HG02798 (cell line): Measurements from ENCODE around the gene PPME1.
A peak's percentile ranks its signal among the peaks of the same experiment; 100 is the strongest.

Experiments used
- ATAC-seq: cut with Tn5 transposase; IDR thresholded peaks from one replicate; pipeline ENCODE4 v1.9.1; 2021; ENCODE audit warnings: mild to moderate bottlenecking; ENCODE audit not compliant: unreplicated experiment, poor library complexity

Gene PPME1

DNA sequence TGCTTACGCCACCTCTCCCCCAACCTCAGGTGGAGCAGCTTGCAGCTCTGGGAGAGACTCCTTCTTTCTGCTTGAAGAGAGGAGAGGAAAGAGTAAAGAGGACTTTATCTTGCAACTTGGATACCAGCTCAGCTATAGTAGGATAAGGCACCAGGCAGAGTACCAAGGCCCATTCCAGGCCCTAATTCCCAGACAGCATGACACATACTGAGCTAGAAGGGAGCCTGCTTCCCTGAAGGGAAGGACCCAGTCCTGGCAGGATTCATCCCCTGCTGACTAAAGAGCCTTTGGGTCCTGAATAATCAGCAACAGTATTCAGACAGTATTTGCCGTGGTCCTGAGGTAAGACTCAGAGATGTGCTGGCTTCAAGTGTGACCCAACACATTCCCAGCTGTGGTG, 41.4 kb downstream of the PPME1 start:
- no peak for ATAC-seq

GRCh38 chr11:74220376-74220775, 49.3 kb downstream of the PPME1 start:
- no peak for ATAC-seq

DNA sequence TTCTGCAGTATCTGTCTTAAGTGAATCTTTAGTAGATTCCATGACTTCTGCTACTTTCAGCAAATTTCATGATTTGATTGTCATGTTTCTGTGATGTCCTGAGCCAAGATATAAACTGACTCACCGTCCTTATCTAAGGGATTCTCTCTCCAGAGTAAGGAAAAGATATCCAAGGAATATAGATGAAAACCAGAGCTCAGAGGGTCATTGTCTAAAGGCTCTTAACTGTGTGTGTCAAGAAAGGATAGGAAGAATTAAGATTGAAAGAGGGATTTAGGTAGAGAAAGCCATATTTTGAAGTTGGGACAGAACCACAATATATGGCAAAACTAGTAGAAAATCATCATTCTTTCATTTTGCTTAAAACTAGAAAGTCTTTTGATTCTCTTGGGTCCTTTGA, 50.7 kb downstream of the PPME1 start:
- no peak for ATAC-seq

DNA sequence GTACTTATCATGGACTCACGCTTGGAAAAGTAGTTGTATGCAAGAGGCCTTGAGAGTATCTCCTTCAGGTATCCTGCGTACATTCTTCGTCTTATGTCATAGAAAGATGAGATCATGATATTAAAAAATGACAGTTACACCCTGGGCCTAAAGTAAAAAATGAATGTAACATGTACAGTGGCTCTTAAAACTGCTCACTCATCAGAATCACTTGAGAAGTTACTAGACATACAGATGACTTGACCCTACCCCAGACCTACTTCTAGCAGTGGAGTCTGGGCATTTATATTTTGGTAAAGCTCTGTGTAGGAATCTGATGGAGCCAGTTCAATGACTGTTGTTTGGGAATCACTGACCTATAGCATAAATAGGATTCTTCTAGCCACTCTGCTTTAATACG, 54.5 kb downstream of the PPME1 start:
- ATAC-seq: no peak

GRCh38 chr11:74226907-74227306, 55.8 kb downstream of the PPME1 start:
- no peak for ATAC-seq

DNA sequence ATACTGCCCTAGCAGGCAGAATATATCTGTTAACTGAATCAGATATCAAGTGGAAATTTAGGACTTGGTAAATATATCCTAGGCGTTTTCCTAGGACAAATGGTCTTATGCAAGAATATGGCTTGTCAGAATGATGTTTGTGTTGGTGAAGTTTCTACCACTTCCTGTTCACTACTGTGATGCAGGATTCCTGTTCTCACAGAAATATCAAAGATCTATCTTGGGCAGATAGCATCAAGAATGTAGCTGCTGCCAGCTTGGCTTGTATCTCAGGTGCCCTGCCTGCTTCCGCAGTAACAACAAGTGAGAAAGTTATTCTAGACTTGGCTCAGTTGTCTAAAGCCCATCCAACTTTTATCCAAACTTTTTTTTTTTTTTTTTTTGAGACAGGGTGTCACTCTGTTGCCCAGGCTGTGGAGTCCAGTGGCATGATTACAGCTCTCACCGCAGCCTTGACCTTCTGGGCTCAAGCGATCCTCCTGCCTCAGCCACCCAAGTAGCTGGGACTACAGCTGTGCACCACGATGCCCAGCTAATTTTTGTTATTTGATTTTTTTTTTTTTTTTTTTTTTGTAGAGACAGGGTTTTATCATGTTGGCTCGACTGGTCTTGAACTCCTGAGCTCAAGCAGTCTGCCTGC, 61.3 kb downstream of the PPME1 start:
- no peak for ATAC-seq

DNA sequence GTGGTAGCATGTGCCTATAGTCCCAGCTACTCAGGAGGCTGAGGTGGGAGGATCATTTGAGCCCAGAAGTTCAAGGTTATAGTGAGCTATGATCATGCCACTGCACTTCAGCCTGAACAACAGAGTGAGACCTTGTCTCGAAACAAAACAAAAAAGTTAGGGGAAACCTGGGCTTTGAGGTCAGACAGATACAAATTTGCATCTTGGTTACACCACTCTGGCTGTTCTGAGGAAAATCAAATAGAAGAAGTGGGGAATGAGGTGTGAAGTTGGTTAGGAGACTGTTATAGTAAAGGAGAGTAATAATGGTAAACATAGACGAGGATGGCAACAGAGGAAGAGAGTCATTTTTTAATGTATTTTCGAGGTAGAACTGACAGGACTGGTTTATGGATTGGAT, 62.6 kb downstream of the PPME1 start:
- ATAC-seq: no peak

- ATAC-seq: no peak
These were observed 64.0 kb downstream of the PPME1 start for GRCh38 chr11:74235121-74235520.

DNA sequence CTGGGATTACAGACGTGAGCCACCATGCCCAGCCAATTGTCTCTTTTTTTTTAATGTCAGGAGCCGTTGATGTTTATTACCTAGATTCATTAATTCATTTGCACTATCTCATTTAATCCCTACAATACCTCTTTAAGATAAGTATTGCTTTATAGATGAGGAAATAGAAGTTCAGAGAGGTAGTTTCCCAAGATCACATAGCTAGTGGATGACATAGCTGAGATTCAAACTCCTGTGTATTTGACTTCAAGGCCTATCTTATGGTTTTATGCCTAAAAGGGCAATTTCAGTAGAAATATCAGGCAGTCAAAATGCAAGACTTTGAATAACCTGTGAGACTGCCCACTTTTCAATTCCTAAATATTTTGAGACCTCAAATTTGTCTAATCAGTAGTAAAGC, 66.5 kb downstream of the PPME1 start:
- ATAC-seq: no peak

DNA sequence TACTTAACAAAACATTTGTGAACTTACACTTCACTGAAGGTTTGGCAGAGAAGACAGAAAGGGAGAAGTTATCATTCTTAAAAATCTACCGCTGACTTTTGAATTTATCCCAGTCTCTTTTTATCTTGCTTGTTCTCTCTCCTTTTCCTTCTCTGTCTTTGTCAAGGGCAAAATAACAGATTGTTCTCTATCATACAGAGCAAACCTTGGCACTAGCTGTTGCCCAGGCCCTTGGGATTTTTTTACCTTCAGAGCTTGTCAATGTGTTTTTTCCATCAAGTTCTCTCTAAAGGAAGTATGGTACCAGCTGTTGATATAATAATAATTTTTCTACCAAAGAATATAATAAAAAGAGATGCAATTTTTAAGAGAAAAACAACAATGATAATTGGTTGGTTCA, 67.2 kb downstream of the PPME1 start:
- no peak for ATAC-seq

DNA sequence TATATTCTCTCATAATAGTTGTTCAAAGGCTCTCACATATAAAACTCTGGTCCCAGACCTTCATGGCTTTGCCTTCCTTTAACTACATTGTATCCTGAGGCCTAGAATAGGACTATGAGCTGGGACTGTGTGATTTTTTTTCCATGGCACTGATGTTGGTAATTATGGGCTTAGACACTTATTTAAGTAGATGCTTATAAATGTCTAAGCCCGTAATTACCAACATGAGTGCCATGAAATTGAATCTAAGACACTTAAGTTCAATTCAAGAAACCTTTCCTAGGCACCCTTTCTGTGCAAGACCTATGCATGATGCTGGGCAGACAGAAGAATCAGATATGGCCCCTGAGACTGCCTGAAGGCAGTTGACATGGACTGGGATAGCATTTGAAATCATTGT, 77.4 kb downstream of the PPME1 start:
- no peak for ATAC-seq

DNA sequence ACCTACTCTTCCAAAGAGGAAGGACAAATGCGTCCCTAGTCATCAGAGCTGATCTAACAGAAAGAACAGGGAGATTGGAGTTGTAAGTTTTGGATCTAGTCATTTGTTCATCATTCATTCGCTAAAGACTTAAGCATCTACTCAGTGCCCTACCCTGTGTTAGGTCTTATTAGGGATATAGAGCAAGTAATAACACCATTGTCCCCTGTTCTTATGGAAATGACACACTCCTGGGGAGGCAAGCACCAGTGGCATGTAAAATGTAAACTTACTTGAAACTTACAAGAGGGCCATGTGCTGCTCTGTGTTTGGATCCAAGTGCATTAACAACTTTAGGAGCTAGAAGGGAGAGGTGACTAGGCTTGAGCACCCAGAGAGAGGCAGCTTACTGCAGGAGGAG, 78.4 kb downstream of the PPME1 start:
- no peak for ATAC-seq

- no peak for ATAC-seq
These were observed 82.3 kb downstream of the PPME1 start for GRCh38 chr11:74253361-74253760.

- peak; percentile 52 for ATAC-seq
These were observed 84.8 kb downstream of the PPME1 start for GRCh38 chr11:74255741-74256375.

- no peak for ATAC-seq
These were observed 85.5 kb downstream of the PPME1 start for GRCh38 chr11:74256378-74257133.

- no peak for ATAC-seq
These were observed 87.0 kb downstream of the PPME1 start for GRCh38 chr11:74257959-74258553.

GRCh38 chr11:74262725-74263124, 91.6 kb downstream of the PPME1 start:
- ATAC-seq: no peak

GRCh38 chr11:74265256-74265655, 94.2 kb downstream of the PPME1 start:
- no peak for ATAC-seq

DNA sequence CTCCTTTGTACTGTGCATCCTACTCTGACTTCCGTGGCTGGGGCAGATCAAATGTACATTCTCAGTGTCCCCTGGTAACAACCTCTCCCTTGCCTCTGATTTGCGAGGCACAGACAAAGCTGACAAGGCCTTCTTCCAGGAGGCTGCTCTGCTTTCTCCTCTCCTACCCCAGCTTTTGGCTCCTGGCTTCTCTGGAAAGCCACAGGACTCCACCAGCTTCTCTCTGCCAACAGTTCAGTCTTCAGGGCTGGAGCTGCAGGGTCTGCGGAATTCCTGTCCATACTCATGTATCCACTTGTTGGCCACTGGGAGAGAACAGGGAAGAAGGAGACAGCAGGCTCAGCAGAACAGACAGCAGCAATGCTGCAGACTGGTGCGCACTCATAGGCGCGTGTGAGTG, 95.9 kb downstream of the PPME1 start:
- ATAC-seq: no peak

GRCh38 chr11:74268456-74268855, 97.4 kb downstream of the PPME1 start:
- no peak for ATAC-seq

GRCh38 chr11:74269161-74269811, 98.2 kb downstream of the PPME1 start:
- no peak for ATAC-seq
